GM23338 (cell line): ENCODE results near the gene PLEKHS1. TPM values are rescaled to one million over a fixed set of nuclear protein-coding genes. Genes with fewer than 3 reads are reported as not detected.

ENCODE experiments used
- ATAC-seq: fragments of 200-7000 bp; cut with Tn5 transposase; 3 replicates; pipeline ENCODE4 v1.9.1; 2020
- DNase-seq: peaks from one replicate; pipeline ENCODE4 v3.0.0-alpha.2; 2015; ENCODE audit warnings: low spot score
- H2AFZ ChIP-seq: fragments of 200-600 bp; sonication (generic); 2 replicates; pipeline ENCODE4 v1.8.0; 2016; ENCODE audit warnings: antibody characterized with exemption, mild to moderate bottlenecking, moderate library complexity
- H3F3A ChIP-seq: fragments of 200-600 bp; sonication (generic); replicated peaks from 2 replicates; pipeline ENCODE4 v1.8.0; 2017; ENCODE audit warnings: antibody characterized with exemption, mixed run types, low read depth
- H3K27ac ChIP-seq: fragments of 200-600 bp; sonication (generic); 2 replicates; pipeline ENCODE4 v1.6.1; 2016; ENCODE audit warnings: low read depth
- H3K27me3 ChIP-seq: fragments of 200-600 bp; sonication (generic); 2 replicates; pipeline ENCODE4 v1.8.0; 2016; ENCODE audit warnings: mild to moderate bottlenecking, mixed run types, moderate library complexity; ENCODE audit not compliant: insufficient read depth
- H3K36me3 ChIP-seq: fragments of 200-600 bp; sonication (generic); 2 replicates; pipeline ENCODE4 v1.8.0; 2016; ENCODE audit warnings: mild to moderate bottlenecking; ENCODE audit not compliant: insufficient read depth
- H3K4me1 ChIP-seq: fragments of 200-600 bp; sonication (generic); 2 replicates; pipeline ENCODE4 v1.8.0; 2016; ENCODE audit warnings: mild to moderate bottlenecking, moderate library complexity; ENCODE audit not compliant: insufficient read depth
- H3K4me2 ChIP-seq: fragments of 200-600 bp; sonication (generic); 2 replicates; pipeline ENCODE4 v1.7.1; 2017; ENCODE audit warnings: mixed run types
- H3K4me3 ChIP-seq: fragments of 200-600 bp; sonication (generic); 2 replicates; pipeline ENCODE4 v1.6.1; 2016; ENCODE audit warnings: mixed run types
- H3K79me2 ChIP-seq: fragments of 200-600 bp; sonication (generic); replicated peaks from 2 replicates; pipeline ENCODE4 v1.8.0; 2017; ENCODE audit warnings: mild to moderate bottlenecking; ENCODE audit not compliant: insufficient read depth
- H3K9me2 ChIP-seq: fragments of 200-600 bp; sonication (generic); 2 replicates; pipeline ENCODE4 v1.8.0; 2017; ENCODE audit not compliant: insufficient read depth
- H4K20me1 ChIP-seq: fragments of 200-600 bp; sonication (generic); replicated peaks from 2 replicates; pipeline ENCODE4 v1.8.0; 2017; ENCODE audit warnings: mild to moderate bottlenecking; ENCODE audit not compliant: insufficient read depth
- H3K27ac Mint-ChIP-seq: 2 replicates; pipeline ENCODE4 v1.8.0; 2020; ENCODE audit warnings: inconsistent platforms, mild to moderate bottlenecking, moderate library complexity, mixed read lengths
- H3K27me3 Mint-ChIP-seq: 3 replicates; pipeline ENCODE4 v1.8.0; 2022; ENCODE audit warnings: low read depth, mild to moderate bottlenecking, moderate library complexity, mixed read lengths, inconsistent platforms; ENCODE audit not compliant: insufficient read depth, poor library complexity
- H3K36me3 Mint-ChIP-seq: 3 replicates; pipeline ENCODE4 v1.8.0; 2021; ENCODE audit warnings: low read depth, mild to moderate bottlenecking, inconsistent platforms, moderate library complexity, mixed read lengths
- H3K4me1 Mint-ChIP-seq: 3 replicates; pipeline ENCODE4 v1.8.0; 2020; ENCODE audit warnings: mild to moderate bottlenecking, inconsistent platforms, mixed read lengths
- H3K4me3 Mint-ChIP-seq: 3 replicates; pipeline ENCODE4 v1.8.0; 2021; ENCODE audit warnings: moderate library complexity, mild to moderate bottlenecking, inconsistent platforms, mixed read lengths
- H3K9me3 Mint-ChIP-seq: 3 replicates; pipeline ENCODE4 v1.8.0; 2020; ENCODE audit warnings: moderate library complexity, mild to moderate bottlenecking, inconsistent platforms, mixed read lengths
- CREB1 ChIP-seq: fragments of 250-450 bp; sonication (Bioruptor Pico); IDR thresholded peaks from 2 replicates; pipeline ENCODE4 v1.5.0; 2020; ENCODE audit warnings: low read depth, mild to moderate bottlenecking, moderate library complexity
- EZH2 ChIP-seq: fragments of 200-600 bp; sonication (generic); IDR thresholded peaks from one replicate; pipeline ENCODE4 v1.8.0; 2017; ENCODE audit warnings: antibody characterized with exemption, mild to moderate bottlenecking, low read depth; ENCODE audit not compliant: unreplicated experiment
- EZH2phosphoT487 ChIP-seq: fragments of 200-600 bp; sonication (generic); IDR thresholded peaks from one replicate; pipeline ENCODE4 v1.8.1; 2018; ENCODE audit warnings: antibody characterized with exemption; ENCODE audit not compliant: unreplicated experiment
- JUNB ChIP-seq: IDR thresholded peaks from one replicate; pipeline ENCODE4 v1.6.1; 2016; ENCODE audit warnings: antibody characterized with exemption; ENCODE audit not compliant: unreplicated experiment
- STAT1 ChIP-seq: IDR thresholded peaks from one replicate; pipeline ENCODE4 v1.6.1; 2016; ENCODE audit warnings: antibody characterized with exemption; ENCODE audit not compliant: unreplicated experiment
- polyA plus RNA-seq: library from polyadenylated mRNA; unstranded; fragments of >200 nt; fragmentation: Nextera tagmentation; extraction: Ambion mirVana; gene quantifications from 2 replicates; pipeline ENCODE4 v1.2.1, GENCODE V29; 2016
- total RNA-seq: library from RNA; depleted of rRNA; stranded (reverse); fragments of >200 nt; shearing (Covaris generic); gene quantifications from 2 replicates; pipeline ENCODE4 v1.2.3, GENCODE V29; 2014
- TF ChIP-seq, protein P1 (sequence below): IDR thresholded peaks from 2 replicates; pipeline ENCODE4 v1.6.1; 2016; ENCODE audit warnings: antibody characterized with exemption
- TF ChIP-seq, protein P2 (sequence below), 2 experiments: fragments of 200-600 bp in 1 of 2; sonication (generic) in 1 of 2; conservative IDR thresholded peaks; 2 replicates each; pipeline versions ENCODE4 v1.5.1 to v1.6.1; 2016 to 2017; ENCODE audit warnings: antibody characterized with exemption in 2 of 2, low read depth in 2 of 2, mild to moderate bottlenecking in 2 of 2, moderate library complexity in 1 of 2
- TF ChIP-seq, protein P3 (sequence below): IDR thresholded peaks from one replicate; pipeline ENCODE4 v1.6.1; 2018; ENCODE audit warnings: antibody characterized with exemption; ENCODE audit not compliant: unreplicated experiment
- TF ChIP-seq, protein P4 (sequence below): fragments of 250-450 bp; sonication (Bioruptor Pico); IDR thresholded peaks from 2 replicates; pipeline ENCODE4 v1.5.0; 2020; ENCODE audit warnings: mild to moderate bottlenecking, moderate library complexity

PLEKHS1 gene
- total and polyA plus RNA-seq, 2 experiments from 2014 or later, result not detected

DNA sequence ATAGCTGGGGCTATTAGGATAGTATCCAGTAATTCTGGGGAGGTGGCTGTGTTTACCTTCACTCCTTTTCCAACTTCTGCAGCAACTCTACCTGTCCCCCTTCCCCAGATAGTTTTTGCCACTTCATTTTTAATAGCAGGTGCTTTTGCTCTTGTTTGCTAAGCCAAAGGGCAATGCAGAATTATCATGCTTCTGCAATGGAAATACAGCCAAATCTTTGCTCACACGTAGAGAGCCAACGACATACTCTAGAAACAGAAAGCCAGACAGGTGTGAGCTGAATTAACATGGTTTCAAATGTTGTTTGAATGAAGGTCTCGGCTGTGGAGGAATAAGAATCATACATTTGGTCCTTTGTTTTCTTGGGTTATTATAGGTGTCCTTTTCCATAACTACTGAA is 14.4 kb downstream of the PLEKHS1 start:
- Histone ChIP-seq H3K4me2 (no peak overlapping the region), H3K27ac (no peak overlapping the region), H3K36me3 (no peaks in the 10 kb centered on the region), H3F3A (no peaks in the 10 kb centered on the region), H4K20me1 (no peaks in the 10 kb centered on the region), H3K9me2 (no peaks in the 10 kb centered on the region), H3K79me2 (no peaks in the 10 kb centered on the region), H3K27me3 (no peaks in the 10 kb centered on the region), H3K4me1 (no peaks in the 10 kb centered on the region), H3K4me3 (no peak overlapping the region), H2AFZ (no peak overlapping the region)
- H3K27me3 Mint-ChIP-seq, result no peaks in the 10 kb centered on the region
- no peaks in the 10 kb centered on the region for H3K36me3 Mint-ChIP-seq
- no peaks in the 10 kb centered on the region for H3K4me1 Mint-ChIP-seq
- H3K9me3 Mint-ChIP-seq, result peaks cover 9% of the 10 kb centered on the region
- TF ChIP-seq, protein P1, sequence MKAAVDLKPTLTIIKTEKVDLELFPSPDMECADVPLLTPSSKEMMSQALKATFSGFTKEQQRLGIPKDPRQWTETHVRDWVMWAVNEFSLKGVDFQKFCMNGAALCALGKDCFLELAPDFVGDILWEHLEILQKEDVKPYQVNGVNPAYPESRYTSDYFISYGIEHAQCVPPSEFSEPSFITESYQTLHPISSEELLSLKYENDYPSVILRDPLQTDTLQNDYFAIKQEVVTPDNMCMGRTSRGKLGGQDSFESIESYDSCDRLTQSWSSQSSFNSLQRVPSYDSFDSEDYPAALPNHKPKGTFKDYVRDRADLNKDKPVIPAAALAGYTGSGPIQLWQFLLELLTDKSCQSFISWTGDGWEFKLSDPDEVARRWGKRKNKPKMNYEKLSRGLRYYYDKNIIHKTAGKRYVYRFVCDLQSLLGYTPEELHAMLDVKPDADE, result no peak
- TF ChIP-seq EZH2 (no peak), EZH2phosphoT487 (no peak), STAT1 (no peak), CREB1 (CRISPR knock-in tag) (no peak), JUNB (no peak)
- TF ChIP-seq, protein P2, sequence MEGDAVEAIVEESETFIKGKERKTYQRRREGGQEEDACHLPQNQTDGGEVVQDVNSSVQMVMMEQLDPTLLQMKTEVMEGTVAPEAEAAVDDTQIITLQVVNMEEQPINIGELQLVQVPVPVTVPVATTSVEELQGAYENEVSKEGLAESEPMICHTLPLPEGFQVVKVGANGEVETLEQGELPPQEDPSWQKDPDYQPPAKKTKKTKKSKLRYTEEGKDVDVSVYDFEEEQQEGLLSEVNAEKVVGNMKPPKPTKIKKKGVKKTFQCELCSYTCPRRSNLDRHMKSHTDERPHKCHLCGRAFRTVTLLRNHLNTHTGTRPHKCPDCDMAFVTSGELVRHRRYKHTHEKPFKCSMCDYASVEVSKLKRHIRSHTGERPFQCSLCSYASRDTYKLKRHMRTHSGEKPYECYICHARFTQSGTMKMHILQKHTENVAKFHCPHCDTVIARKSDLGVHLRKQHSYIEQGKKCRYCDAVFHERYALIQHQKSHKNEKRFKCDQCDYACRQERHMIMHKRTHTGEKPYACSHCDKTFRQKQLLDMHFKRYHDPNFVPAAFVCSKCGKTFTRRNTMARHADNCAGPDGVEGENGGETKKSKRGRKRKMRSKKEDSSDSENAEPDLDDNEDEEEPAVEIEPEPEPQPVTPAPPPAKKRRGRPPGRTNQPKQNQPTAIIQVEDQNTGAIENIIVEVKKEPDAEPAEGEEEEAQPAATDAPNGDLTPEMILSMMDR (conservative IDR thresholded peaks at IDR 0.05; ENCODE audit: low read depth in 2 of 2), result no peak
- TF ChIP-seq, protein P3, sequence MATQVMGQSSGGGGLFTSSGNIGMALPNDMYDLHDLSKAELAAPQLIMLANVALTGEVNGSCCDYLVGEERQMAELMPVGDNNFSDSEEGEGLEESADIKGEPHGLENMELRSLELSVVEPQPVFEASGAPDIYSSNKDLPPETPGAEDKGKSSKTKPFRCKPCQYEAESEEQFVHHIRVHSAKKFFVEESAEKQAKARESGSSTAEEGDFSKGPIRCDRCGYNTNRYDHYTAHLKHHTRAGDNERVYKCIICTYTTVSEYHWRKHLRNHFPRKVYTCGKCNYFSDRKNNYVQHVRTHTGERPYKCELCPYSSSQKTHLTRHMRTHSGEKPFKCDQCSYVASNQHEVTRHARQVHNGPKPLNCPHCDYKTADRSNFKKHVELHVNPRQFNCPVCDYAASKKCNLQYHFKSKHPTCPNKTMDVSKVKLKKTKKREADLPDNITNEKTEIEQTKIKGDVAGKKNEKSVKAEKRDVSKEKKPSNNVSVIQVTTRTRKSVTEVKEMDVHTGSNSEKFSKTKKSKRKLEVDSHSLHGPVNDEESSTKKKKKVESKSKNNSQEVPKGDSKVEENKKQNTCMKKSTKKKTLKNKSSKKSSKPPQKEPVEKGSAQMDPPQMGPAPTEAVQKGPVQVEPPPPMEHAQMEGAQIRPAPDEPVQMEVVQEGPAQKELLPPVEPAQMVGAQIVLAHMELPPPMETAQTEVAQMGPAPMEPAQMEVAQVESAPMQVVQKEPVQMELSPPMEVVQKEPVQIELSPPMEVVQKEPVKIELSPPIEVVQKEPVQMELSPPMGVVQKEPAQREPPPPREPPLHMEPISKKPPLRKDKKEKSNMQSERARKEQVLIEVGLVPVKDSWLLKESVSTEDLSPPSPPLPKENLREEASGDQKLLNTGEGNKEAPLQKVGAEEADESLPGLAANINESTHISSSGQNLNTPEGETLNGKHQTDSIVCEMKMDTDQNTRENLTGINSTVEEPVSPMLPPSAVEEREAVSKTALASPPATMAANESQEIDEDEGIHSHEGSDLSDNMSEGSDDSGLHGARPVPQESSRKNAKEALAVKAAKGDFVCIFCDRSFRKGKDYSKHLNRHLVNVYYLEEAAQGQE, result no peak
- TF ChIP-seq, protein P4, sequence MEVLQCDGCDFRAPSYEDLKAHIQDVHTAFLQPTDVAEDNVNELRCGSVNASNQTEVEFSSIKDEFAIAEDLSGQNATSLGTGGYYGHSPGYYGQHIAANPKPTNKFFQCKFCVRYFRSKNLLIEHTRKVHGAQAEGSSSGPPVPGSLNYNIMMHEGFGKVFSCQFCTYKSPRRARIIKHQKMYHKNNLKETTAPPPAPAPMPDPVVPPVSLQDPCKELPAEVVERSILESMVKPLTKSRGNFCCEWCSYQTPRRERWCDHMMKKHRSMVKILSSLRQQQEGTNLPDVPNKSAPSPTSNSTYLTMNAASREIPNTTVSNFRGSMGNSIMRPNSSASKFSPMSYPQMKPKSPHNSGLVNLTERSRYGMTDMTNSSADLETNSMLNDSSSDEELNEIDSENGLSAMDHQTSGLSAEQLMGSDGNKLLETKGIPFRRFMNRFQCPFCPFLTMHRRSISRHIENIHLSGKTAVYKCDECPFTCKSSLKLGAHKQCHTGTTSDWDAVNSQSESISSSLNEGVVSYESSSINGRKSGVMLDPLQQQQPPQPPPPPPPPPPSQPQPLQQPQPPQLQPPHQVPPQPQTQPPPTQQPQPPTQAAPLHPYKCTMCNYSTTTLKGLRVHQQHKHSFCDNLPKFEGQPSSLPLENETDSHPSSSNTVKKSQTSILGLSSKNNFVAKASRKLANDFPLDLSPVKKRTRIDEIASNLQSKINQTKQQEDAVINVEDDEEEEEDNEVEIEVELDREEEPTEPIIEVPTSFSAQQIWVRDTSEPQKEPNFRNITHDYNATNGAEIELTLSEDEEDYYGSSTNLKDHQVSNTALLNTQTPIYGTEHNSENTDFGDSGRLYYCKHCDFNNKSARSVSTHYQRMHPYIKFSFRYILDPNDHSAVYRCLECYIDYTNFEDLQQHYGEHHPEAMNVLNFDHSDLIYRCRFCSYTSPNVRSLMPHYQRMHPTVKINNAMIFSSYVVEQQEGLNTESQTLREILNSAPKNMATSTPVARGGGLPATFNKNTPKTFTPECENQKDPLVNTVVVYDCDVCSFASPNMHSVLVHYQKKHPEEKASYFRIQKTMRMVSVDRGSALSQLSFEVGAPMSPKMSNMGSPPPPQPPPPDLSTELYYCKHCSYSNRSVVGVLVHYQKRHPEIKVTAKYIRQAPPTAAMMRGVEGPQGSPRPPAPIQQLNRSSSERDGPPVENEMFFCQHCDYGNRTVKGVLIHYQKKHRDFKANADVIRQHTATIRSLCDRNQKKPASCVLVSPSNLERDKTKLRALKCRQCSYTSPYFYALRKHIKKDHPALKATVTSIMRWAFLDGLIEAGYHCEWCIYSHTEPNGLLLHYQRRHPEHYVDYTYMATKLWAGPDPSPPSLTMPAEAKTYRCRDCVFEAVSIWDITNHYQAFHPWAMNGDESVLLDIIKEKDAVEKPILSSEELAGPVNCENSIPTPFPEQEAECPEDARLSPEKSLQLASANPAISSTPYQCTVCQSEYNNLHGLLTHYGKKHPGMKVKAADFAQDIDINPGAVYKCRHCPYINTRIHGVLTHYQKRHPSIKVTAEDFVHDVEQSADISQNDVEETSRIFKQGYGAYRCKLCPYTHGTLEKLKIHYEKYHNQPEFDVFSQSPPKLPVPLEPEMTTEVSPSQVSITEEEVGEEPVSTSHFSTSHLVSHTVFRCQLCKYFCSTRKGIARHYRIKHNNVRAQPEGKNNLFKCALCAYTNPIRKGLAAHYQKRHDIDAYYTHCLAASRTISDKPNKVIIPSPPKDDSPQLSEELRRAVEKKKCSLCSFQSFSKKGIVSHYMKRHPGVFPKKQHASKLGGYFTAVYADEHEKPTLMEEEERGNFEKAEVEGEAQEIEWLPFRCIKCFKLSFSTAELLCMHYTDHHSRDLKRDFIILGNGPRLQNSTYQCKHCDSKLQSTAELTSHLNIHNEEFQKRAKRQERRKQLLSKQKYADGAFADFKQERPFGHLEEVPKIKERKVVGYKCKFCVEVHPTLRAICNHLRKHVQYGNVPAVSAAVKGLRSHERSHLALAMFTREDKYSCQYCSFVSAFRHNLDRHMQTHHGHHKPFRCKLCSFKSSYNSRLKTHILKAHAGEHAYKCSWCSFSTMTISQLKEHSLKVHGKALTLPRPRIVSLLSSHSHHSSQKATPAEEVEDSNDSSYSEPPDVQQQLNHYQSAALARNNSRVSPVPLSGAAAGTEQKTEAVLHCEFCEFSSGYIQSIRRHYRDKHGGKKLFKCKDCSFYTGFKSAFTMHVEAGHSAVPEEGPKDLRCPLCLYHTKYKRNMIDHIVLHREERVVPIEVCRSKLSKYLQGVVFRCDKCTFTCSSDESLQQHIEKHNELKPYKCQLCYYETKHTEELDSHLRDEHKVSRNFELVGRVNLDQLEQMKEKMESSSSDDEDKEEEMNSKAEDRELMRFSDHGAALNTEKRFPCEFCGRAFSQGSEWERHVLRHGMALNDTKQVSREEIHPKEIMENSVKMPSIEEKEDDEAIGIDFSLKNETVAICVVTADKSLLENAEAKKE (CRISPR knock-in tag), result no peak
- ATAC-seq, result no peak
- no peak for DNase-seq
- H3K4me3 Mint-ChIP-seq, result no peak overlapping the region
- H3K27ac Mint-ChIP-seq, result no peak overlapping the region
